CD4-positive, alpha-beta T cell treated with Interleukin-4 for 4 hours (primary cell): Measurements from ENCODE around the gene KLHL40.

Experiments
- DNase-seq: peaks from one replicate; pipeline ENCODE4 v3.0.0-alpha.2; 2020

The KLHL40 gene

GRCh38 chr3:42672515-42672914 is 12.8 kb upstream of the KLHL40 start:
- DNase-seq, result no peak

- no peak for DNase-seq
These were observed 12.3 kb upstream of the KLHL40 start for GRCh38 chr3:42673082-42673481.

GRCh38 chr3:42674146-42674545 is 11.2 kb upstream of the KLHL40 start:
- DNase-seq, result no peak

DNA sequence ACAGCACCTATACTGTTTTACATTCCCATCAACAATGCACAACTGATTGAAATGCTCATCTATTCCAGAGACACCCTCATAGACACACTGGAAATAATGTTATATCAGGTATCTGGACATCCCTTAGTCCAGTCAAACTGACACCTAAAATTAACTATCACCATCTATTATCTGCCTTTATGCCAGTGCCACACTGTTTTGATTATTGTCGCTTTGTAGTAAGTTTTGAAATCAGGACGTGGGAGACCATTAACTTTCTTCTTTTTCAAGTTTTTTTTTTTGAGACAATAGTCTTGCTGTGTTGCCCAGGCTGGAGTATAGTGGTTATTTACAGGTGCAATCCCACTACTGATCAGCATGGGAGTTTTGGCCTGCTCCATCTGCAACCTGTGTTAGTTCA is 9.4 kb upstream of the KLHL40 start:
- DNase-seq, result no peak

GRCh38 chr3:42678447-42678846 is 6.9 kb upstream of the KLHL40 start:
- DNase-seq, result no peak

DNA sequence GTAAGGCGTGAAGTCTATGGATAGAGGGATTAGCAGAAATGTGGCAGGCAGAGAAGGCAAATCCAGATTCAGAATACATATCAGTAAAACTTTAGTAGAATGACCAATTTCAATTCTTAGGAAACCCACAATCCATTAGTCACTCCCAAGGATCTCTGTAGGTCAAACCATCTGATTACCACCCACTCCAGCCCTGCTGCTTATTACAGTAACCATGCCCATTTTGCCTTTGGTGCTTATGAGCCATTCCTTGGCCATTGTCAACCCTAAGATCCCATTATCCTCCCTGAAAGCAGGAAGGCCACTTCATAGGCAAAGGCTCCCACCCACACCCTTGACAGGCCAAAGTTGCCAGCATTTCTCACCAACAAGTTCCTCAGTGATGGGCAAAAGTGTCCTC is 5.1 kb upstream of the KLHL40 start:
- DNase-seq, result no peak

- DNase-seq, result no peak
These were observed 4.5 kb upstream of the KLHL40 start for GRCh38 chr3:42680806-42681205.

- no peak for DNase-seq
These were observed 3.8 kb upstream of the KLHL40 start for GRCh38 chr3:42681361-42682038.

DNA sequence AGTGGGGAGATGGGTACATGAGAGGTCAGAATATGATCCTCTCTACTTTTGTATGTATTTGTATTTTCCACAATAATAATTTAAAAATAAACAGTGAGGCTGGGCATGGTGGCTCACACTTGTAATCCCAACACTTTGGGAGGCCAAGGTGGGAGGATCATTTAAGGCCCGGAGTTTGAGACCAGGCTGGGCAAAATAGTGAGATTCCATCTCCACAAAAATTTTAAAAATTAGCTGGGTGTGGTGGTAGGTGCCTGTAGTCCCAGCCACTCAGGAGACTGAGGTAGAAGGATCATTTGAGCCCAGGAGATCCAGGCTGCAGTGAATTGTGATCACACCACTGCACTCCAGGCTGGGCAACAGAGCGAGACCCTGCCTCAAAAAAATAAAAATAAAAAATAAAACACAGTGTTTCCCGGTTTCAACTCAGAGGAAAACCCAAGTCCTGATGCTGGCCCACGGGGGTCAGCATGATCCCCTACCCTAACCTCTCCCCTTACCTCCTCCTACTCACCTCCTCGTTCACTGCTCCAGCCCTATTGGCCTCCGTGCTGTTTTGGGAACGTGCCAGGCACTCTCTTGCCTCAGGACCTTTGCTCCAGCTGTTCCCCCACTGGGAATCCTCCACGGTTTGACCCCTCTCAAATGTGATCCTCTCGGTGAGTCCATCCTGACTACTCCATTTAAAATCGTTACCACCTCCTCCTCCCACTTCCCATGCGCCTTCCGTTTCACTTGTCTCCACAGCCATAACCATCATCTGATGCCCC is 2.9 kb upstream of the KLHL40 start:
- DNase-seq, result no peak

DNA sequence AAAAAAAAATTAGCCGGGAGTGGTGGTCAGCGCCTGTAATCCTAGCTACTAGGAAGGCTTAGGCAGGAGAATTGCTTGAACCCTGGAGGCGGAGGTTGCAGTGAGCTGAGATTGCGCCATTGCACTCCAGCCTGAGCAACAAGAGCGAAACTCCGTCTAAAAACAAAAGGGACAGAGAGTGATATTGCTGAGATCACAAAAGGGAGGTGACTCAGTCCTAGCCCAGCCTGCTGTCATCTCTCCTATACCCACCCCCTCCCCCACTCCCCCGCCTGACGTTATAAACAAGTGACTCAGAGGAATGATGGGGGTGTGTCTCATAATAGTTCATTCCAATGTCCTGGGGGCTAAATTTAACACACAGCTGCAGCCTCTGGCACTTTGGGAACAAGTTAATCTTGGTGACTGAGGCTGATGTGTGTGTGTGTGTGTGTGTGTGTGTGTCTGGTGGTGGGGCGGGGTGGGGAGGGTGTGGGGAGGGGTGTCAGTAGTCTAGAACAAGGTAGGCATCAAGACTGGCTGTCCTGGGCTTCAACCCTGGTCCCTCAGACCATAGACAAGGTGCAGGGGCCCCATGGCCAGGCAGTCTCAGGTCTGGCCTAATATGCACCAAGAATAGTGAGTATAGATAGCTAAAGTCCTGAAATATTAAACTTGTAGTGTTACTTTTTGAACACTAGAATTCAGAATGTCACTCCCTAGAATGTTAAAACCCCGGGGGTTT is 1.3 kb upstream of the KLHL40 start:
- no peak for DNase-seq

- DNase-seq, result no peak
These were observed 540 bp upstream of the KLHL40 start for GRCh38 chr3:42684632-42685362.

DNA sequence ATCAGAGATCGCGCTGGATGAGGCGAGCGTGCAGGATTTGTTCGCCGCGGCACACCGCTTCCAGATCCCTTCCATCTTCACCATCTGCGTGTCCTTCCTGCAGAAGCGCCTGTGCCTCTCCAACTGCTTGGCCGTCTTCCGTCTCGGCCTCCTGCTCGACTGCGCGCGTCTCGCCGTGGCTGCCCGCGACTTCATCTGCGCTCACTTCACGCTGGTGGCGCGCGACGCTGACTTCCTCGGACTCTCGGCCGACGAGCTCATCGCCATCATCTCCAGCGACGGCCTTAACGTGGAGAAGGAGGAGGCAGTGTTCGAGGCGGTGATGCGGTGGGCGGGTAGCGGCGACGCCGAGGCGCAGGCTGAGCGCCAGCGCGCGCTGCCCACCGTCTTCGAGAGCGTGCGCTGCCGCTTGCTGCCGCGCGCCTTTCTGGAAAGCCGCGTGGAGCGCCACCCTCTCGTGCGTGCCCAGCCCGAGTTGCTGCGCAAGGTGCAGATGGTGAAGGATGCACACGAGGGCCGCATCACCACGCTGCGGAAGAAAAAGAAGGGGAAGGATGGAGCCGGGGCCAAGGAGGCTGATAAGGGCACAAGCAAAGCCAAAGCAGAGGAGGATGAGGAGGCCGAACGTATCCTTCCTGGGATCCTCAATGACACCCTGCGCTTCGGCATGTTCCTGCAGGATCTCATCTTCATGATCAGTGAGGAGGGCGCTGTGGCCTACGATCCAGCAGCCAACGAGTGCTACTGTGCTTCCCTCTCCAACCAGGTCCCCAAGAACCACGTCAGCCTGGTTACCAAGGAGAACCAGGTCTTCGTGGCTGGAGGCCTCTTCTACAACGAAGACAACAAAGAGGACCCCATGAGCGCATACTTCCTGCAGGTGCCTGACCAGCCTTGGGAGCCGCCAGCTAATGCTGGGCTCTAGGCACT is 819 bp downstream of the KLHL40 start:
- no peak for DNase-seq

- DNase-seq, result no peak
These were observed 1.7 kb downstream of the KLHL40 start for GRCh38 chr3:42686832-42687650.

DNA sequence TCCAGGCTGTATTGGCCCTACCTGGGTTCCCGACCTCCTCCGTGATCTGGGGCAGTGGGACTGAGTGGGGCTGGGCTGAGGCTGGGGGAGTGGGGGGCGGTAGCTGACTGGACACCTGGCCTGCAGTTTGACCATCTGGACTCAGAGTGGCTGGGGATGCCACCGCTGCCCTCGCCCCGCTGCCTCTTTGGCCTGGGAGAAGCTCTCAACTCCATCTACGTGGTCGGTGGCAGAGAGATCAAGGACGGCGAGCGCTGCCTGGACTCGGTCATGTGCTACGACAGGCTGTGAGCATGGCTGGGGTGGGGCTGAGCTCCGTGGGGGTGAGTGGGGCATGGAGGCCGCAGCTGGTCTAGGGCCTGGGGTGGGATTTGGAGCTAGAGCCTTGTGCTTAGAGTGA is 2.7 kb downstream of the KLHL40 start:
- DNase-seq, result no peak

GRCh38 chr3:42688487-42689420 is 3.4 kb downstream of the KLHL40 start:
- no peak for DNase-seq

- DNase-seq, result no peak
These were observed 4.2 kb downstream of the KLHL40 start for GRCh38 chr3:42689421-42690014.

DNA sequence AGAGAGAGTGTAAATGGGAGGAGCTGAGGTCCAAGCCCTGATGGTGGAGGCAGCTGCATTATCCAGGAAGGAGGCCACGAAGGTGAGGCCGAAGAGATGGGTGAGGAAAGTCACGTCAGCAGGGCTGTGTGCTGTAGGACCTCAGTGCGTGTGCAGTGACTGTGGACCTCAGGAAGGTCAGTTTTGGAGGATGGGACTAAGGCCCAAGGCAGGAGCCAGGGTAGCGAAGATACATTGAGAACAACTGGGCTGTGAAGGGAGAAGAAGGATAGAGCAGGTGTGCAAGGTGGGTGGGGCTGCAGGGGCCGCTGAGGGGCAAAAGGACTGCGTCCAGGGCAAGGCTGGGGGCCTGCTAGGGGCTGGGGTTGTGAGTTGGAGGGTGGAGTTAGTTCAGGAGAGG is 4.9 kb downstream of the KLHL40 start:
- DNase-seq, result no peak

- no peak for DNase-seq
These were observed 5.7 kb downstream of the KLHL40 start for GRCh38 chr3:42690766-42691680.
